UCSD-AML1 (cell line): ENCODE data around the gene SKAP1.
"Not testable (repeated sequence)": the region's sequence is repeated elsewhere in the genome, so short reads cannot be mapped to it uniquely, and the experiment has no call there.

Experiments used
- DNase-seq: peaks from one replicate; lab custom pipeline; 2025; ENCODE audit not compliant: unreplicated experiment; lab: John Stamatoyannopoulos, UW

The SKAP1 gene

DNA sequence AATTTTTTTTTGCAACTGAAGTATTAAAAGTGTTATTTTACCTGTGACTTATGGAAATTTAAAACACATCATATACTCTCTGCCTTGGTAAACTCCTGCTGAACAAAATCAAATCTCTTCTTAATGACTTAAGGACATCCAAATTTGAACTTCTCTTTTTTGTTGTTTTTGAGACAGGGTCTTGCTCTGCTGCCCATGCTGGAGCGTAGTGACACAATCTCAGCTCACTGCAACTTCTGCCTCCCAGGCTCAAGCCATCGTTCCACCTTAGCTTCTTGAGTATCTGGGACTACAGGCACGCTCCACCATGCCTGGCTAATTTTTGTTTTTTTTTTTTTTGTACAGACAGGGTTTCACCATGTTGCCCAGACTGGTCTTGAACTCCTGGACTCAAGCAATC, 56.1 kb downstream of the SKAP1 start:
- DNase-seq, result no peak

DNA sequence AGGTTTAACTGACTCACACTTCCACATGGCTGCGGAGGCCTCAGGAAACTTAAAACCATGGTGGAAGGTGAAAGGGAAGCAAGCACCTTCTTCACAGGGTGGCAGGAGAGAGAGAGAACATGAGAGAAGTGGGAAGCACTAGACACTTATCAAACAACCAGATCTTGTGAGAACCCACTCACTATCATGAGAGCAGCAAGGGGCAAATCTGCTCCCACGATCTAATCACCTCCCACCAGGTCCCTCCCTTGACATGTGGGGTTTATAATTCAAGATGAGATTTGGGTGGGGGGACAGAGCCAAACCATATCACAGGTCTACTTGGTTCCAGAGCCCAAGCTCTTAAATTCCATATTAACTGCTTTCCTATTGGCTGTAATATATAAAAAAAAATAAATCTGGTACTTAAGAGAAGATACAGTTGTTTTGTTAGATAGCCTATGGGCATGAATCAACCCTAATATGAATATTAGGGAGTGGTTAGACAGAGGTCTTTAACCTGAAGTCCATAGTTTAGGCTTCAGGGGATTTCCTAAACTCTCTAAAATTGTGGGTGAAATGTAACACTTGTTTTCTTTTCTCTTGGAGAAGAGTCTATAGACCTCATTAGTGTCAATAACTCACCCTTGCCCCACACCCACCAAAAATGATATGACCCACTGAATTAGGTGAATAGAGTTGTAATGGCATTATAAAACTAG, 56.7 kb downstream of the SKAP1 start:
- DNase-seq, result no peak

GRCh38 chr17:48368967-48369366, 61.0 kb downstream of the SKAP1 start:
- not testable (repeated sequence) for DNase-seq

DNA sequence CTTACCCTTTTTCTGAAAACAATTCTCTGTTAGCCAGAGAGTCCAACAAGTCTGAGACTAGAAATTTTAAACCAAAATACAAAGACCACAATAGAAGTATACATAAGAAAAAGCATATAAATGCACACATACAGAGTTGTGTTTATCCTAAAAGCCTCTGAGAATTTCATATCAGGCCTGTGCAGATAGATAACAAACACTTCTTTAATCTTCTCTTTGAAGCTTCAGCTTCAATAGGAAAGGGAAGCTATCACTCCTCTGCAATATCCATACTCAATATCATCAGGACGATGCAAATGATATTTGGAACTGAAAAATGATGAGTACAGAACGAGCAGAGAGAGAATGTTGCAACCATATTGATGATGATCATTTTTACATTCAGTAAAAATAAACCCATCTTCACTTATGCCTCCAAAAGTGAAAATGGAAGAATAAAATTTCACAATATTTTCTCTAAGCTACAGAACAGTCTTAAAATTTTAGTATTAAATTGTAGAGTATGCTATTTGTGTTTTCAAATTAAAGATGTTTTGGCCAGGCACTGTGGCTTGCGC, 61.6 kb downstream of the SKAP1 start:
- DNase-seq, result no peak

GRCh38 chr17:48363161-48363560, 66.9 kb downstream of the SKAP1 start:
- no peak for DNase-seq

- DNase-seq, result not testable (repeated sequence)
These were observed 69.0 kb downstream of the SKAP1 start for GRCh38 chr17:48360861-48361633.

DNA sequence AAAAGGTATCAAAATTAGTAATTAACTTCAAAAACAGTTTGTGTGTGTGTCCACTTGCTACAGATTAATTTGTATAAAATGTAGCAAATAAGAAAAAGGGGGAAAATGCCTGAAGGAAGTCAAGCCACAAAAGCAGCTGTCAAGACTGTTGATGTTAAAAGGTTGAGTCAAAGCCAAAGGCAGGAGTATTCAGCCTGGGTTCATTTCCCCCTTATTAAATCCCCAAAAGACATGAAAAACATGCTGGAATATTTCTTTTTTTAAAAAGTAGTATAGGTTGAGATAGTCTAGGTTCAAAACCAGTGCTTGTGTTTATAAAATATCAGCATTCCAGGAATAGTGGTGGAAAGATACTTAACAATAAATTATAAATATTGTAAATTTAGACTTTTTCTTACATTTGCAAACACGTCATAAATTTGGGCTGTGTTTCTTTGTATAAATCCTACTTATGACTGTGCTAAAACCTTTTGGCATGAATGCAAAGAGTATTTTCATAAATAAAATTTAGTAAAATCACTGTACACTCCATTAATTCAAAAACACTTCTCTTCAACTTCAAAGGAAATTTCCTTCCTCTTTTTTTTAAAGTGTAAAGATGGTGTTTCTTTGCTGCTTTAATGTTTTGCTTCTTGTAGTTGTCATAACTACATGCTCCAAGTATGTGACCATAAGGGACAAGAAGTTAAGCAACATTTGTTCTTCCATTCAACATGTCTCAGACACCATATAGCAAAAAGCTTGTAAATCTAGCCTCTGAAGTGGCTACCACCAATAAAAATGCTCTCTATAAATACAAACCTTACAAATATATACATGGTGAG, 72.0 kb downstream of the SKAP1 start:
- no peak for DNase-seq

DNA sequence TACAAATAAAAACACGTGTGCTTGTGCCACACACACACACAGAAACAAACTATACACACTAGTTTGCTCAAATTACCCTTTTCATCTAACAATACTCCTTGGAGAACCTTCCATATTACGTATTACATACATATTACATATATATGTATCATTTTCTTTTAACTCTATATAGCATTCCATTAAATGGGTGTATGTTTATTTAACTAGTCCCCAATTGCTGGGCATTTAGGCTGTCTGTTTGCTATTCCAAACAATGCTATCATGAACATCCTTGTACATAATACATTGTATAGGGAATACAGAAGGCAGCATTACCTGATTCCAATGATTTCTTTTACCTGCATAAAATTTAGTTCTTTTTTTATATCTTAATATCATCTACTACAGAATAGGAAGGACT, 73.1 kb downstream of the SKAP1 start:
- no peak for DNase-seq

DNA sequence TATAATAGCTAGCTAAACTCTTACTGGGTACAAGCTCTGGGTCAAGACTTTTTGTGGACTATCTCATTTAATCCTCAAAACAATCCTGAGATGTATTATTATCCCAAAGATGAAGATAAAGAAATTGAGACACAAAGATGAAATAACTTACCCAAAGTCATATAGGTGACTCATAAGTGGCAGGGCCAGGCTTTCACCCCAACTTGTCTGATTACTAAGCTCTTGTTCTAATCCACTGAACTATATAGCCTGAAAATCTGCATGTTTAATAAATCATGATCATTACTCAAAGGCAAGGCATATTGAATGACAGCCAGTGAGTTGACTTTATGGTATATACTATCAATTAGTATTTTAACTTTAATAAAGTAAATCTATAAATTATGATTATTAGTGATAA, 77.4 kb downstream of the SKAP1 start:
- no peak for DNase-seq

DNA sequence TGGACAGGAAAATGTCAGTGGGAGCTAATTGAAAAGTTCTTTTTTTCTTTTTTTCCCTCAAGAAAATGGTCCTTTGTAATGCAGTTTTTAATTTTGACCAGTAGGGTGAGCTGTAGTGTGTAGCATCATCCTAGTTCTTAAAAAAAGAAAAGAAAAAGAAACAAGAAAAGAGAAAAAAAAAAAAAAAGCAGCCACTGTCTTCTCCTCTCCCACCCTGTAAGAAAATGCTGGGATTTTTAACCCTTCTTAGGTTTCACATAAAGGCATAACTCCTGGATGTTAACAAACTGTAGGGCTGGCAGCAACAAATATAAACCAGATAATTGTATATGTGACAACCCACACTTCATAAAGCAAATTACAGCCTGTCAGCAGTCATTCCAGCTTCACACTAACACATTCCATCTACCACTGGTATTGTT, 78.1 kb downstream of the SKAP1 start:
- no peak for DNase-seq

DNA sequence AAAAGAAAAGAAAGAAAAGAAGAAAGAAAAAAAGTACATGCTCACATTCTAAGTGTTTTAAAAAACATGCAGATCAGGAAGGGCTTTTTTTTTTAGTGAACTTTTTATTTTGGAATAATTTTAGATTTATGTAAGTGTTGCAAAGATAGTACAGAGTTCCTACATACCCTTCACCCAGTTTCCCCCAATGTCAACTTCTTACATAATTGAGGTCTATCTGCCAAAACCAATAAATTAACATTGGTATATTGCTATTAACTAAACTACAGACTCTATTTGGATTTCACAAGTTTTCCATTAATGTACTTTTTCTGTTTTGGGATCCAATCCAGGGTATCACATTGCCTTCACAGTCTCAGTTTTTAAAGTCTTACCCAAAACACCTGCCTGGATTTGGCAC, 81.7 kb downstream of the SKAP1 start:
- no peak for DNase-seq

- DNase-seq, result no peak
These were observed 82.8 kb downstream of the SKAP1 start for GRCh38 chr17:48347177-48347576.

GRCh38 chr17:48344251-48344650, 85.8 kb downstream of the SKAP1 start:
- DNase-seq, result no peak

DNA sequence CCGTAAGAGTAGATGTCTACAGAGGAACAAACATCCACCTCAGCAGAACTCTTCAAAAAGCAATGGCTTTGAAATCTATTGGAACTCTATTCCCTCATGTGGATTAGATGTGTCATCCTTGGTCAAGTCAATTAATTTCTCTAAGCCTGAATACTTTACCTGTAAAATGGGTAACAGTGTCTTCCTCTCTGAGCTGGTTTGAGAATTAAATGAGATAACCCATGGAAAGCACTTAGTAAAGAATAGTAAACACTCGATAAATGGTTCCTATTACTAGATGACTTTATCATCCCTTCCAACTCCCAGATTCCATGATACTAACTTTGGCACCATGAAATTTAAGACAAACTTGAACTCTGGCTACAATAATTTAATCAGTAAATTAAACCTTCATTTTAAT, 89.1 kb downstream of the SKAP1 start:
- no peak for DNase-seq

DNA sequence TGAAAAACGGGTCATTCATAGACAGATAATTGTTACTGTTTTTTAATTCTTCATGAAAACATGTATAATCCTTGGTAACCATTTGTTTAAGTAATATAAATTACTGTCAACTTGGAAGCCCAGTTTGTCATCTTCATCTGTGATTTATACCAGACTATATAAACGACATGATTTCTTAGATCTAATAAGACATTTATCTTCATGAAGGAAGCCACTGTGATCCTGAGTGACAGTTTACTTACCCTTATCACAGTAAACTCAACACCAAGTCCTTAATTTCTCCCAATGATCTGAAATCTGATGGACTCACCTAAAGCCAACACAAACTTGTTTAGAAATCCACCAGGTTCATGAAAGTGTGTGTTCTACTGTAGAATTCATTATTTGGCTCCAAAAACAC, 91.3 kb downstream of the SKAP1 start:
- no peak for DNase-seq

GRCh38 chr17:48337903-48338302, 92.1 kb downstream of the SKAP1 start:
- DNase-seq, result not testable (repeated sequence)

GRCh38 chr17:48336986-48337385, 93.0 kb downstream of the SKAP1 start:
- no peak for DNase-seq

- no peak for DNase-seq
These were observed 94.0 kb downstream of the SKAP1 start for GRCh38 chr17:48335858-48336500.

DNA sequence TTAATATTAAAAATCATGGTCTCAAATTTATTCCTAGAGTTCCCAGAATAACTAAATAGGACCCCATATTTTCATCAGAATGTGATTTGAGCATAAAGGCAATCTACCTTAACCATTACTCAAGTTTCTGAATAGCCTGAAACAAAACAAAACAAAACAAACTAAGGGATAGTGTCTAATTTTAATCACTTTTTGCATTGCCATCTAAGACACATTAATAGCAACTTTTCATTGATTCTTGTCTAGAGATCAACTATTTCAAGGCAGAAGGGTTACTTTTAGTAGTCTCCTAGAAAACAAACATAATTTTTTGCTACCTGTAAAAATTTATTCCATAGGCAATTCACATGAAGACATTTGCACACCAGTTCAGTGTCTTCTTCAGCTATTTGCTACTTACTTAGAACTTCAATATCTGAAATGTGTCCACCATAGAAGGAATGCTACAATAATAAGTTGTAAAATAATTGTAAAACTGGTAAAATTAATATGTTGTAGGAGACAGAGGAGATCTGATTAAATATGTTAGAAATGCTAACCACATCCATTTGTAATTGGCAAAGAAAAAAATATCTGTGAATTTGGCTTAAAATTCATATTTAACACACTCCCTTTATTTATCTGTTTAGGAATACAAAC, 94.7 kb downstream of the SKAP1 start:
- no peak for DNase-seq

- no peak for DNase-seq
These were observed 96.9 kb downstream of the SKAP1 start for GRCh38 chr17:48333034-48333530.
